WTC11 (cell line): ENCODE results near the gene SLC2A5. TPM values are rescaled to one million over a fixed set of nuclear protein-coding genes. Genes with fewer than 3 reads are reported as not detected.

Experiments used
- ATAC-seq: fragments of 200-7000 bp; cut with Tn5 transposase; 2 replicates; pipeline ENCODE4 v1.10.0; 2021; ENCODE audit warnings: mild to moderate bottlenecking, moderate library complexity
- CTCF ChIA-PET: fragments of 300-600 bp; sonication (Branson Sonifier 250); formaldehyde crosslinking; loops from one replicate; lab custom pipeline; 2021; ENCODE audit warnings: antibody characterized with exemption; lab: Charles Lee
- POLR2A ChIA-PET: fragments of 350-600 bp; sonication (Branson Sonifier 250); formaldehyde crosslinking; loops from one replicate; lab custom pipeline; 2021; ENCODE audit warnings: antibody characterized with exemption; lab: Charles Lee
- DNase-seq: peaks from one replicate; pipeline ENCODE4 v3.0.0; 2021; ENCODE audit warnings: low spot score
- H3K27ac Mint-ChIP-seq: 2 replicates; pipeline ENCODE4 v1.8.0; 2021; ENCODE audit warnings: mixed read lengths
- H3K27me3 Mint-ChIP-seq: 2 replicates; pipeline ENCODE4 v1.8.0; 2021; ENCODE audit warnings: low read depth, mild to moderate bottlenecking, moderate library complexity, mixed read lengths
- H3K36me3 Mint-ChIP-seq: 2 replicates; pipeline ENCODE4 v1.8.0; 2021; ENCODE audit warnings: mixed read lengths
- H3K4me1 Mint-ChIP-seq: 2 replicates; pipeline ENCODE4 v1.8.0; 2022; ENCODE audit warnings: mixed read lengths
- H3K4me3 Mint-ChIP-seq: 2 replicates; pipeline ENCODE4 v1.8.0; 2021; ENCODE audit warnings: mild to moderate bottlenecking, moderate library complexity, mixed read lengths
- H3K9me3 Mint-ChIP-seq: 2 replicates; pipeline ENCODE4 v1.8.0; 2021; ENCODE audit warnings: mixed read lengths
- ELF4 ChIP-seq: sonication (generic); formaldehyde crosslinking; IDR thresholded peaks from 2 replicates; pipeline ENCODE4 v1.8.1; 2022; ENCODE audit warnings: low read depth, mild to moderate bottlenecking, moderate library complexity, missing genetic modification reagents
- GABPB1 ChIP-seq: sonication (generic); formaldehyde crosslinking; IDR thresholded peaks from 2 replicates; pipeline ENCODE4 v1.8.1; 2023; ENCODE audit warnings: mild to moderate bottlenecking, missing genetic modification reagents
- NFE2L1 ChIP-seq: sonication (generic); formaldehyde crosslinking; IDR thresholded peaks from 2 replicates; pipeline ENCODE4 v1.8.1; 2023; ENCODE audit warnings: missing genetic modification reagents
- NR3C1 ChIP-seq: sonication (generic); formaldehyde crosslinking; conservative IDR thresholded peaks from 2 replicates; pipeline ENCODE4 v1.8.1; 2023; ENCODE audit warnings: low read depth, mild to moderate bottlenecking, missing genetic modification reagents
- OVOL2 ChIP-seq: fragments of 250-450 bp; sonication (Bioruptor Pico); IDR thresholded peaks from 2 replicates; pipeline ENCODE4 v1.9.0; 2021; ENCODE audit warnings: mild to moderate bottlenecking, borderline replicate concordance
- ZNF121 ChIP-seq: sonication (generic); formaldehyde crosslinking; IDR thresholded peaks from 2 replicates; pipeline ENCODE4 v1.8.0; 2023; ENCODE audit warnings: missing genetic modification reagents
- total RNA-seq: library from RNA; stranded (reverse); gene quantifications from 3 replicates; pipeline ENCODE4 v1.2.3, GENCODE V29; 2021
- TF ChIP-seq, protein P1 (sequence below): fragments of 200-600 bp; IDR thresholded peaks from 2 replicates; pipeline ENCODE4 v1.8.0; 2022; ENCODE audit warnings: antibody characterized with exemption
- TF ChIP-seq, protein P2 (sequence below): sonication (generic); formaldehyde crosslinking; IDR thresholded peaks from 2 replicates; pipeline ENCODE4 v1.8.0; 2022; ENCODE audit warnings: mild to moderate bottlenecking, missing genetic modification reagents

Gene SLC2A5
- total RNA-seq, 1 experiment from 2014 or later: 0.04 TPM

DNA sequence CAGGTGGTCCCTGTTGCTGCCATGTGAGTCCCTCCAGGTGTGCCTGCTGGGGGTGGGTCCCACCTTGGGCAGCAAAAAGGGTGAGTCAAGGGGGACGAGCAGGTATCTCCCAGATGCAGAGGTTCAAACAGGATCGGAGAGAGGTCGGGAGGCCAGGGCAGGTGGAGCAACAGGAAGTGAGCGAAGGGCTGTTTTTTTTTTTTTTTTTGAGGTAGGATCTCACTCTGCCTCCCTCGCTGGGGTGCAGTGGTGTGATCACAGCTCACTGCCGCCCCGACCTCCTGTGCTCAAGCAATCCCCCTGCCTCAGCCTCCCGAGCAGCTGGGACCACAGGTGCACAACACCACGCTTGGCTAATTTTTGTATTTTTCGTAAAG lies 82.6 kb downstream of the SLC2A5 start (continued):
- no peak for TF ChIP-seq ELF4 (CRISPR knock-in tag)
- TF ChIP-seq OVOL2 (CRISPR knock-in tag): no peak
- no peak for TF ChIP-seq NR3C1
- no peak for TF ChIP-seq NFE2L1 (CRISPR knock-in tag)
- TF ChIP-seq, protein P1, sequence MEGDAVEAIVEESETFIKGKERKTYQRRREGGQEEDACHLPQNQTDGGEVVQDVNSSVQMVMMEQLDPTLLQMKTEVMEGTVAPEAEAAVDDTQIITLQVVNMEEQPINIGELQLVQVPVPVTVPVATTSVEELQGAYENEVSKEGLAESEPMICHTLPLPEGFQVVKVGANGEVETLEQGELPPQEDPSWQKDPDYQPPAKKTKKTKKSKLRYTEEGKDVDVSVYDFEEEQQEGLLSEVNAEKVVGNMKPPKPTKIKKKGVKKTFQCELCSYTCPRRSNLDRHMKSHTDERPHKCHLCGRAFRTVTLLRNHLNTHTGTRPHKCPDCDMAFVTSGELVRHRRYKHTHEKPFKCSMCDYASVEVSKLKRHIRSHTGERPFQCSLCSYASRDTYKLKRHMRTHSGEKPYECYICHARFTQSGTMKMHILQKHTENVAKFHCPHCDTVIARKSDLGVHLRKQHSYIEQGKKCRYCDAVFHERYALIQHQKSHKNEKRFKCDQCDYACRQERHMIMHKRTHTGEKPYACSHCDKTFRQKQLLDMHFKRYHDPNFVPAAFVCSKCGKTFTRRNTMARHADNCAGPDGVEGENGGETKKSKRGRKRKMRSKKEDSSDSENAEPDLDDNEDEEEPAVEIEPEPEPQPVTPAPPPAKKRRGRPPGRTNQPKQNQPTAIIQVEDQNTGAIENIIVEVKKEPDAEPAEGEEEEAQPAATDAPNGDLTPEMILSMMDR: no peak

DNA sequence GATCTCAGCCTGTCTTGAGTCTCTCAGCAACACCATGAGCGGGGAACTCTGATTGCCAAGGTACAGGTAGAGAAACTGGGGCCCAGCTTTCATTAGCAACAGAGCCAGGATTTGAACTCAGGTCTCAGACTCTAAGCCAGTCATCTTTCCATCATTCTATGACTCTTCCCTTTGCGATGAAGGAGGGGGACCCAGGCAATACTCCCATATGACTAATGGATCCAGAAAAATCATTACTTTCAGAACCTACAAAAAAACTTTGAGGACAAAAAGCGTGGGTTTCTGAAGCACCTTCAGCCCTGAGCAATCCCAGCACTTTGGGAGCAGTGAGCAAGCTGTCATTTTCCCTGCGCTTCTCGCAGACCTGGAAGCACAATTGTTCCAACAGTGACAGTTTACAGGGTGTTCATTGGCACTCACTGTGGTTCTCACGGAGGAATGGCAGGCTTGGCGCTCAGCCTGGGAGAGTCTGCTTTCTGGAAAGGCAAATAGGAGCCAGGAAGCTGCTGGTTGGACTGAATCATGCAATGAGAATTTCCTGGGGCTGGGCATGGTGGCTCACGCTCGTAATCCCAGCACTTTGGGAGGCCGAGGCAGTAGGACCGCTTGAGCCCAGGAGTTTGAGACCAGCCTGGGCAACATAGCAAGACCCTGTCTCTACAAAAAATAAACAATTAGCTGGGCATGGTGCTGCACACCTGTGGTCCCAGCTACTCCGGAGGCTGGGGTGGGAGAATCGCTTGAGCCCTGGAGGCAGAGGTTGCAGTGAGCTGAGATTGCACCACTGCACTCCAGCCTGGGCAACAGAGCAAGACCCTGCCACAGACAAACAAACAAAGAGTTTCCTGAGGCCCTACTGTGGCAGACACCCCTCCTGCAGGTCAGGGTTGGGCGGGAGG lies 83.3 kb downstream of the SLC2A5 start:
- no peaks in the 10 kb centered on the region for H3K36me3 Mint-ChIP-seq
- no peak overlapping the region for H3K4me3 Mint-ChIP-seq
- H3K9me3 Mint-ChIP-seq: peaks cover 3% of the 10 kb centered on the region
- ATAC-seq (no peak), DNase-seq (no peak)
- TF ChIP-seq, protein P2, sequence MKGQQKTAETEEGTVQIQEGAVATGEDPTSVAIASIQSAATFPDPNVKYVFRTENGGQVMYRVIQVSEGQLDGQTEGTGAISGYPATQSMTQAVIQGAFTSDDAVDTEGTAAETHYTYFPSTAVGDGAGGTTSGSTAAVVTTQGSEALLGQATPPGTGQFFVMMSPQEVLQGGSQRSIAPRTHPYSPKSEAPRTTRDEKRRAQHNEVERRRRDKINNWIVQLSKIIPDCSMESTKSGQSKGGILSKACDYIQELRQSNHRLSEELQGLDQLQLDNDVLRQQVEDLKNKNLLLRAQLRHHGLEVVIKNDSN (CRISPR knock-in tag): no peak
- TF ChIP-seq GABPB1 (CRISPR knock-in tag): no peak
- TF ChIP-seq ZNF121: peak; percentile 87
- CTCF ChIA-PET: interaction anchor here (0.9 to 6.1 kb wide), 6 partner anchors 15 to 137 kb away, joined by 3 to 50 read pairs (median 6); no protein-coding TSS in a partner anchor
- 0 out of 2 replicates have a peak overlapping the region, but pooled peaks have one; percentile 72 for H3K27ac Mint-ChIP-seq
- POLR2A ChIA-PET: interaction anchor here (0.5 to 0.8 kb wide), 2 partner anchors 93 to 98 kb away, joined by 3 to 8 read pairs; no protein-coding TSS in a partner anchor
- H3K27me3 Mint-ChIP-seq: peaks cover 3% of the 10 kb centered on the region; the same call in 1 of the 2 replicates
- H3K4me1 Mint-ChIP-seq: 0 out of 2 replicates have a peak, but pooled peaks cover 2% of the 10 kb centered on the region

Other genes with a start within 250 kb of the SLC2A5 start
- gene ENO1, start 190.9 kb downstream of the SLC2A5 start, total RNA-seq: 1,978 to 2,328 TPM (median 2,316 TPM) in 3 replicates
- 0.11 TPM in 1 of 3 replicates, not detected in the others for gene CA6, start 123.8 kb downstream of the SLC2A5 start, total RNA-seq
- gene SLC2A7, start 43.2 kb downstream of the SLC2A5 start, total RNA-seq: not detected in 3 replicates
- 3.4 to 9.6 TPM (median 6.0 TPM) in 3 replicates for gene GPR157, start 59.5 kb upstream of the SLC2A5 start, total RNA-seq
- gene H6PD, start 165.1 kb upstream of the SLC2A5 start, total RNA-seq: 7.4 to 7.9 TPM (median 7.8 TPM) in 3 replicates
- 4.3 to 5.5 TPM (median 4.6 TPM) in 3 replicates for gene SPSB1, start 223.3 kb upstream of the SLC2A5 start, total RNA-seq